Body of pancreas (tissue), 4 donors: ENCODE data around the gene OTUB2. TPM values are rescaled to one million over a fixed set of nuclear protein-coding genes. Genes with fewer than 3 reads are reported as not detected.
A peak's percentile ranks its signal among the peaks of the same experiment; 100 is the strongest.

Source experiments
- ATAC-seq: fragments of 150-250 bp; one replicate; pipeline ENCODE4 v1.9.1; 2016
- DNase-seq, 4 donors: peaks; one replicate each; pipeline ENCODE4 v3.0.0-alpha.2; 2019
- H3K27ac ChIP-seq, 4 donors: fragments of 200-600 bp; sonication (generic); 1 replicate in 3 of 4; 2 replicates in 1 of 4; pipeline versions ENCODE4 v1.5.1 to v1.6.1; 2016 to 2019; ENCODE audit warnings: mild to moderate bottlenecking in 1 of 4, mixed read lengths in 1 of 4, moderate library complexity in 1 of 4
- H3K27me3 ChIP-seq, 2 donors: fragments of 200-600 bp; sonication (generic); one replicate each; pipeline ENCODE4 v1.6.0; 2016; ENCODE audit warnings: mild to moderate bottlenecking in 1 of 2
- H3K36me3 ChIP-seq, 2 donors: fragments of 200-600 bp; sonication (generic); replicated peaks in 1 of 2; 2 replicates each; pipeline ENCODE4 v1.5.1; 2016; ENCODE audit warnings: low read depth in 2 of 2; ENCODE audit not compliant: insufficient read depth in 1 of 2
- H3K4me1 ChIP-seq: fragments of 200-600 bp; sonication (generic); one replicate; pipeline ENCODE4 v1.6.0; 2016
- H3K4me3 ChIP-seq, 2 donors: fragments of 200-600 bp; sonication (generic); 1 replicate in 1 of 2; 2 replicates in 1 of 2; pipeline ENCODE4 v1.5.1; 2016 to 2019
- H3K9me3 ChIP-seq, 3 donors: fragments of 200-600 bp; sonication (generic); 1 replicate in 2 of 3; 2 replicates in 1 of 3; pipeline ENCODE4 v1.5.1; 2016
- POLR2A ChIP-seq, 3 donors: fragments of 450-650 bp; IDR thresholded peaks; one replicate each; pipeline ENCODE4 v1.6.1; 2016; ENCODE audit warnings: antibody characterized with exemption in 3 of 3, mild to moderate bottlenecking in 2 of 3
- WGBS, 2 donors: methylation state at CpG; one replicate each; pipeline ENCODE4 v1.1.5; 2017; 5-methylcytosine and 5-hydroxymethylcytosine counted together
- intact Hi-C: fragments of 100-400 bp; cut with DNase I; formaldehyde crosslinking; loops from one replicate; pipeline ENCODE4 v1.15.1; 2023
- total RNA-seq, 2 donors: library from RNA; depleted of rRNA; stranded (reverse); fragments of >200 nt; gene quantifications; one replicate each; pipeline ENCODE4 v1.1.0, GENCODE V29; 2016
- TF ChIP-seq, protein P1 (sequence below), 7 experiments: fragments of 450-650 bp in 4 of 7; fragments of 200-600 bp in 3 of 7; sonication (generic) in 3 of 7; IDR thresholded peaks; one replicate each; pipeline ENCODE4 v1.5.1; 2016 to 2019; ENCODE audit warnings: antibody characterized with exemption in 7 of 7

Gene OTUB2
- total RNA-seq, 2 donors from 2014 or later, result 0.33 to 1.8 TPM

DNA sequence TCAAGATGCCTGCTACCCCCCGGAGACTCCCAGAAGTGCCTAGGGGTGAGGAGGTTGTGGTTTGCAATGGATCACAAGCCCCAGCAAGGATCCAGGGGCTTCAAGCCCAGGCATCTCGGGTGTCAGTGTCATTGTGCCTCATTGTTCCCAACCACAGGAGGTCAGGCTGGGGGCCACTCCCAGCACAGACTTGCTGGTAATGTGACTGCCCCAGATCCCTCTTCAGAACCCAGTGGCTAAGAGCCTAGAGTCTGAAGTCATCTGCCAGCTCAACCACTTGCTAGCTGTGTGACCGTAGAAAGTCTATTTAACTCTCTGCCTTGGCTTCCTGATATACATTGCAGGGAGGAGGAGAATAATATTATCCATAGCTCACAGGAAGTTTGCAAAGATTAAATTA, 42.1 kb upstream of the OTUB2 start:
- H3K4me3 ChIP-seq, result no peak overlapping the region
- no peak overlapping the region for H3K27ac ChIP-seq
- no peaks in the 10 kb centered on the region for H3K36me3 ChIP-seq
- WGBS, 2 donors, result 91 to 100% methylated on average over 1 to 3 of the region's 3 CpGs
- intact Hi-C loops, result no loop called here
- TF ChIP-seq POLR2A (IDR thresholded peaks at IDR 0.05), result no peak
- TF ChIP-seq, protein P1, sequence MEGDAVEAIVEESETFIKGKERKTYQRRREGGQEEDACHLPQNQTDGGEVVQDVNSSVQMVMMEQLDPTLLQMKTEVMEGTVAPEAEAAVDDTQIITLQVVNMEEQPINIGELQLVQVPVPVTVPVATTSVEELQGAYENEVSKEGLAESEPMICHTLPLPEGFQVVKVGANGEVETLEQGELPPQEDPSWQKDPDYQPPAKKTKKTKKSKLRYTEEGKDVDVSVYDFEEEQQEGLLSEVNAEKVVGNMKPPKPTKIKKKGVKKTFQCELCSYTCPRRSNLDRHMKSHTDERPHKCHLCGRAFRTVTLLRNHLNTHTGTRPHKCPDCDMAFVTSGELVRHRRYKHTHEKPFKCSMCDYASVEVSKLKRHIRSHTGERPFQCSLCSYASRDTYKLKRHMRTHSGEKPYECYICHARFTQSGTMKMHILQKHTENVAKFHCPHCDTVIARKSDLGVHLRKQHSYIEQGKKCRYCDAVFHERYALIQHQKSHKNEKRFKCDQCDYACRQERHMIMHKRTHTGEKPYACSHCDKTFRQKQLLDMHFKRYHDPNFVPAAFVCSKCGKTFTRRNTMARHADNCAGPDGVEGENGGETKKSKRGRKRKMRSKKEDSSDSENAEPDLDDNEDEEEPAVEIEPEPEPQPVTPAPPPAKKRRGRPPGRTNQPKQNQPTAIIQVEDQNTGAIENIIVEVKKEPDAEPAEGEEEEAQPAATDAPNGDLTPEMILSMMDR (IDR thresholded peaks at IDR 0.05), result no peak
- DNase-seq (no peak), ATAC-seq (no peak)
- H3K27me3 ChIP-seq, result no peaks in the 10 kb centered on the region
- no peaks in the 10 kb centered on the region for H3K9me3 ChIP-seq
- H3K4me1 ChIP-seq, result no peaks in the 10 kb centered on the region

DNA sequence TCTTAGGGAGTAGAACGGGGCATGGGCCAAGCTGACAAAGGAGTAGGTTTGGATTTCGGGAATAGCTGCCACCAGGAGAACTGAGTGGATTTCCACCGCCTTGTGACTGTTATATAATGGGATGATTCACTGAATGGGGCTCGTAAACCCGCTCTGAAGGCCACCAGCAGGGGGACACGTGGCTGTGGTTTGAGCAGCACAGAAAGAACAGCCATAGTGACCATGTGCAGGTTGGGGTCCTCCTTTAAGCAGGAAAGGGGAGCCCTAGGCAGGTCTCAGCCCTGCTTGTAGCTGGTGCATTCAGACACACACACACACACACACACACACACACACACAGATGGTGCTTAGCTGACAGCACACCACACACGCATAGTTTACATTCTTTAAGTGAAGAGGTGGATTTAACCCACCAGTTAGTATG, 41.1 kb upstream of the OTUB2 start:
- peak; percentile 67 for ATAC-seq

DNA sequence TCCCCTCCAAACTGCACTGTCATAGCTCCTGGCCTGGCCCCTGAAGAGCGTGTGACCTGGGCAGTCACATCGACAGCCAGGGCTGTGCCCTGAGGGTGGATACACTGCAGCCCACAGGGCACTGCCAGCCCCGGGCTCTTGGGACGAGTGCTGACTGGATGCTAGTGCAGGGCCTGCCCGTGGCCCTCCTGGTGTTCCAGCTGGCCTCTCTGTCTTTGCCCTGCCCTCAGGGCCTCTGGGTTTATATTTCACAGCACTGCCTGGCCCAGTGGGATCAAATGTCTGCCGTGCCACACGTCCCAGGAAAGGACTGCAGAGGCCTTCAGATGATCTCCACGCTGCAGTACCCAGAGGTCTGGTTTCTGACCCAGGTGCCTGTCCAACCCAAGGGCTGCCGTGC, 39.2 kb upstream of the OTUB2 start:
- H3K4me3 ChIP-seq, result no peak overlapping the region
- no peak overlapping the region for H3K27ac ChIP-seq
- 78 to 79% methylated on average over 4 to 9 of the region's 9 CpGs for WGBS, 2 donors
- no peak for DNase-seq
- no peaks in the 10 kb centered on the region for H3K4me1 ChIP-seq
- TF ChIP-seq POLR2A (IDR thresholded peaks at IDR 0.05), result no peak
- TF ChIP-seq, protein P1 (IDR thresholded peaks at IDR 0.05), result no peak
- no peaks in the 10 kb centered on the region for H3K27me3 ChIP-seq
- no peaks in the 10 kb centered on the region for H3K9me3 ChIP-seq
- no peaks in the 10 kb centered on the region for H3K36me3 ChIP-seq
- intact Hi-C loops, result no loop called here
- ATAC-seq, result peak; percentile 17

More for the DNA sequence above, 41.1 kb upstream of the OTUB2 start:
- peak; percentile 40 to 59 (median 50) for DNase-seq
- no peak overlapping the region for H3K27ac ChIP-seq
- no peak for TF ChIP-seq POLR2A (IDR thresholded peaks at IDR 0.05)
- TF ChIP-seq, protein P1 (IDR thresholded peaks at IDR 0.05), result peak in 5 of 7 experiments; percentile 15 to 56 (median 51)
- no peak overlapping the region for H3K4me3 ChIP-seq
- H3K4me1 ChIP-seq, result no peaks in the 10 kb centered on the region
- H3K9me3 ChIP-seq, result no peaks in the 10 kb centered on the region
- H3K36me3 ChIP-seq, result no peaks in the 10 kb centered on the region
- no peaks in the 10 kb centered on the region for H3K27me3 ChIP-seq
- intact Hi-C loops, result no loop called here
- WGBS, 2 donors, result 31 to 36% methylated on average over 5 to 7 of the region's 7 CpGs

DNA sequence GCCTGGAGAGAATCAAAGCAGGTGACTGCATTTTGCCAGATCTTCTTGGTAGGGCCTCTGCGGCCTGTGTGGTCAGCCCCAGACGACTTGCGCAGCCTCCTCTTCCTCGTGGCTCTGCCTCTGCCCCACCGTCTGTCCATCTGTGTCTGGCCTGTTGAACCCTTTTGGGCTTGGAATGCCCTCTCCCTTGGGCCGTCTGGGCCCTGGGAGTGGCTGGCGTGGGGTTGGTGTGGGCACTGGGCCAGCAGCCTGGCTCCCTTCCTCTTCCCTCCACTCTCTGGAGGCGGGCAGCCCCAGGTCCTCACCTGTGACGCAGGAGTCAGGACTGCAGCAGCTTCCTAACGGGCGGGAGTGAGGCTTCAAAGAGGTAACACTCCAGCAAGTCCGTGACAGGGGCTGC, 38.8 kb upstream of the OTUB2 start:
- ATAC-seq (peak; percentile 28), DNase-seq (peak in 2 of 4 donors; percentile 17 to 32)
- no peaks in the 10 kb centered on the region for H3K4me1 ChIP-seq
- H3K36me3 ChIP-seq, result no peaks in the 10 kb centered on the region
- no peaks in the 10 kb centered on the region for H3K27me3 ChIP-seq
- H3K27ac ChIP-seq, result no peak overlapping the region
- 63% methylated on average over 12 of the region's 12 CpGs; no CpG with 5 or more reads in 1 of the 2 donors for WGBS, 2 donors
- no peaks in the 10 kb centered on the region for H3K9me3 ChIP-seq
- TF ChIP-seq, protein P1 (IDR thresholded peaks at IDR 0.05), result no peak
- no peak for TF ChIP-seq POLR2A (IDR thresholded peaks at IDR 0.05)
- H3K4me3 ChIP-seq, result no peak overlapping the region
- intact Hi-C loops, result no loop called here

DNA sequence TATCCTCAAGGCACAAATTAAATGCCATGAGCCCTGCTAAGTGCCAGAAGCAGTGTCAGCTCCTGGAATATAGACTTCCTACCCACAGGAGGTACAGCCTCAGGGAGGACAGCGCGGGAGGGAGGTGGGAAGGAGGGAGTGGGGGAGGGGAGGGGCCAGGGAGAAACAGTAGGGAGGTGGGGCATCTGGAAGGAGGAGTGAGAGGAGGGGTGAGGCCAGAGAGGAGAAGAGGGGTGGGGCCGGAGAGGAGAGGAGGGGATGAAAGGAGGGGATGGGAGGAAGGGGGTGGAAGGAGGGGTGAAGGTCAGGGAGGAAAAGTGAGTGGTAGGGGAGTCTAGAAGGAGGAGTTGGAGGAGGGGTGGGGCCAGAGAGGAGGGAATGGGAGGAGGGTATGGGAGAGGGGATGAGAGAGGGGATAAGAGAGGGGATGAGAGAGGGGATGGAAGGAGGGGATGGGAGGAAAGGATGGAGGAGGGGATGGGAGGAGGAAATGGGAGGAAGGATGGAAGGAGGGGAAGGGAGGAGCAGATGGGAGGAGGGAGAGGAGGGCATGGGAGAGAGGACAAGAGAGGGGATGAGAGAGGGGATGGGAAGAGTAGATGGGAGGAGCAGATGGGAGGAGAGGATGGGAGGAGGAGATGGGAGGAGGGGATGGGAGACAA, 38.2 kb upstream of the OTUB2 start:
- Histone ChIP-seq H3K4me1 (no peaks in the 10 kb centered on the region), H3K36me3 (no peaks in the 10 kb centered on the region), H3K27ac (no peak overlapping the region), H3K4me3 (no peak overlapping the region), H3K27me3 (no peaks in the 10 kb centered on the region), H3K9me3 (no peaks in the 10 kb centered on the region)
- ATAC-seq (no peak), DNase-seq (no peak)
- TF ChIP-seq, protein P1 (IDR thresholded peaks at IDR 0.05), result no peak
- no peak for TF ChIP-seq POLR2A (IDR thresholded peaks at IDR 0.05)
- intact Hi-C loops, result no loop called here
- 72 to 92% methylated on average over 2 to 3 of the region's 3 CpGs for WGBS, 2 donors
